H1 (cell line): ENCODE measurements around the gene RABEPK. TPM values are rescaled to one million over a fixed set of nuclear protein-coding genes. Genes with fewer than 3 reads are reported as not detected.
"Not testable (repeated sequence)": the region's sequence is repeated elsewhere in the genome, so short reads cannot be mapped to it uniquely, and the experiment has no call there.

ENCODE experiments used
- CTCF ChIA-PET: fragments of 300-600 bp; sonication (Branson Sonifier 250); formaldehyde crosslinking; loops from one replicate; lab custom pipeline; 2021; ENCODE audit not compliant: partially characterized antibody; lab: Charles Lee
- POLR2A ChIA-PET: fragments of 300-600 bp; sonication (Branson Sonifier 250); formaldehyde crosslinking; loops from one replicate; lab custom pipeline; 2021; ENCODE audit warnings: inconsistent platforms; ENCODE audit not compliant: partially characterized antibody; lab: Charles Lee
- DNase-seq, 2 experiments: peaks; one replicate each; pipeline versions ENCODE4 v3.0.0 to v3.0.0-alpha.2; 2010 to 2022; ENCODE audit warnings: low spot score in 2 of 2, low read depth in 1 of 2, mixed read lengths in 1 of 2
- FAIRE-seq: peaks from 2 replicates; lab custom pipeline; 2011; peaks lifted over from hg19 to GRCh38; lab: Jason Lieb, UNC
- H2AFZ ChIP-seq: 2 replicates; pipeline ENCODE4 v1.8.1; 2012; ENCODE audit warnings: low read length, inconsistent platforms
- H2AK5ac ChIP-seq: 2 replicates; pipeline ENCODE4 v1.6.1; 2013; ENCODE audit warnings: low read depth, low read length
- H2BK120ac ChIP-seq: replicated peaks from 2 replicates; pipeline ENCODE3; 2013; ENCODE audit warnings: low read depth, low read length, inconsistent platforms
- H2BK12ac ChIP-seq: 2 replicates; pipeline ENCODE4 v1.6.1; 2013; ENCODE audit warnings: low read depth, low read length
- H2BK15ac ChIP-seq: 2 replicates; pipeline ENCODE4 v1.6.1; 2013; ENCODE audit warnings: low read length
- H2BK20ac ChIP-seq: 2 replicates; pipeline ENCODE4 v1.6.1; 2013; ENCODE audit warnings: low read length
- H2BK5ac ChIP-seq: 2 replicates; pipeline ENCODE4 v1.6.1; 2013; ENCODE audit warnings: low read depth, low read length
- H3K14ac ChIP-seq: 2 replicates; pipeline ENCODE4 v1.6.1; 2013; ENCODE audit warnings: inconsistent platforms; ENCODE audit not compliant: insufficient read length
- H3K18ac ChIP-seq: 2 replicates; pipeline ENCODE4 v1.6.1; 2013; ENCODE audit warnings: low read length; ENCODE audit errors: extremely low read depth
- H3K23ac ChIP-seq: 2 replicates; pipeline ENCODE4 v1.6.1; 2013; ENCODE audit warnings: inconsistent platforms; ENCODE audit not compliant: insufficient read length
- H3K23me2 ChIP-seq: 2 replicates; pipeline ENCODE4 v1.6.1; 2013; ENCODE audit warnings: low read depth, low read length
- H3K27ac ChIP-seq: 2 replicates; pipeline ENCODE4 v1.6.1; 2011; ENCODE audit warnings: low read depth, low read length, inconsistent platforms
- H3K27me3 ChIP-seq, 4 experiments: replicated peaks in 1 of 4; 1 replicate in 1 of 4; 2 replicates in 3 of 4; pipeline versions ENCODE4 v1.6.1 to v1.8.1; 2011 to 2013; ENCODE audit warnings: low read length in 3 of 4, mild to moderate bottlenecking in 3 of 4, inconsistent platforms in 2 of 4, mixed read lengths in 2 of 4, moderate library complexity in 1 of 4; ENCODE audit not compliant: control insufficient read depth in 3 of 4, insufficient read depth in 3 of 4; ENCODE audit errors: extremely low read depth in 1 of 4
- H3K36me3 ChIP-seq, 4 experiments: 2 replicates each; pipeline versions ENCODE4 v1.6.1 to v1.8.1; 2011 to 2013; ENCODE audit warnings: mild to moderate bottlenecking in 4 of 4, low read length in 3 of 4, moderate library complexity in 2 of 4, control low read depth in 1 of 4, inconsistent platforms in 1 of 4; ENCODE audit not compliant: insufficient read depth in 4 of 4, control insufficient read depth in 2 of 4
- H3K4ac ChIP-seq: replicated peaks from 2 replicates; pipeline ENCODE3; 2013; ENCODE audit warnings: low read length, low read depth, mixed read lengths, inconsistent platforms; ENCODE audit not compliant: insufficient read length
- H3K4me1 ChIP-seq, 4 experiments: replicated peaks in 1 of 4; 1 replicate in 1 of 4; 2 replicates in 3 of 4; pipeline versions ENCODE4 v1.6.1 to v1.8.1; 2011 to 2013; ENCODE audit warnings: low read length in 3 of 4, inconsistent platforms in 2 of 4, mixed read lengths in 1 of 4; ENCODE audit not compliant: insufficient read depth in 4 of 4, control insufficient read depth in 3 of 4
- H3K4me2 ChIP-seq, 2 experiments: 2 replicates each; pipeline versions ENCODE4 v1.6.1 to v1.8.1; 2011 to 2013; ENCODE audit warnings: low read depth in 2 of 2, low read length in 2 of 2, control low read depth in 1 of 2, inconsistent platforms in 1 of 2, mild to moderate bottlenecking in 1 of 2; ENCODE audit not compliant: insufficient read depth in 1 of 2
- H3K4me3 ChIP-seq, 4 experiments: fragments of 200-600, 300-600 bp in 1 of 4; sonication (generic), shearing (Covaris generic), sonication (Bioruptor Twin) in 1 of 4; 2 replicates each; pipeline versions ENCODE4 v1.5.1 to v1.8.1; 2011 to 2016; ENCODE audit warnings: low read length in 4 of 4, low read depth in 3 of 4, control low read depth in 2 of 4, inconsistent platforms in 2 of 4, mild to moderate bottlenecking in 2 of 4, mixed read lengths in 1 of 4, moderate library complexity in 1 of 4; ENCODE audit not compliant: insufficient read depth in 2 of 4; ENCODE audit errors: extremely low read depth in 1 of 4
- H3K56ac ChIP-seq: replicated peaks from 2 replicates; pipeline ENCODE3; 2013; ENCODE audit warnings: low read depth, mild to moderate bottlenecking, mixed read lengths, low read length, inconsistent platforms; ENCODE audit not compliant: insufficient read length
- H3K79me1 ChIP-seq: 2 replicates; pipeline ENCODE4 v1.6.1; 2013; ENCODE audit warnings: low read depth, low read length, control low read depth
- H3K79me2 ChIP-seq, 2 experiments: 2 replicates each; pipeline versions ENCODE4 v1.6.1 to v1.8.1; 2012 to 2013; ENCODE audit warnings: low read length in 2 of 2, mild to moderate bottlenecking in 2 of 2, inconsistent platforms in 1 of 2; ENCODE audit not compliant: insufficient read depth in 2 of 2, control insufficient read depth in 1 of 2
- H3K9ac ChIP-seq, 4 experiments: replicated peaks in 1 of 4; 1 replicate in 1 of 4; 2 replicates in 3 of 4; pipeline versions ENCODE4 v1.6.1 to v1.8.1; 2011 to 2013; ENCODE audit warnings: low read depth in 3 of 4, low read length in 3 of 4, control low read depth in 2 of 4, mild to moderate bottlenecking in 2 of 4, moderate library complexity in 2 of 4, inconsistent platforms in 1 of 4; ENCODE audit errors: extremely low read depth in 1 of 4
- H3K9me3 ChIP-seq, 2 experiments: 2 replicates each; pipeline versions ENCODE4 v1.6.1 to v1.8.1; 2012 to 2013; ENCODE audit warnings: mild to moderate bottlenecking in 2 of 2, moderate library complexity in 2 of 2, control low read depth in 1 of 2, inconsistent platforms in 1 of 2, low read depth in 1 of 2, low read length in 1 of 2, mixed read lengths in 1 of 2; ENCODE audit not compliant: insufficient read depth in 2 of 2
- H4K20me1 ChIP-seq, 2 experiments: replicated peaks in 1 of 2; 2 replicates each; pipeline versions ENCODE3 to v1.8.1; 2011 to 2013; ENCODE audit warnings: inconsistent platforms in 2 of 2, low read length in 2 of 2, mild to moderate bottlenecking in 1 of 2; ENCODE audit not compliant: insufficient read depth in 2 of 2, control insufficient read depth in 1 of 2
- H4K5ac ChIP-seq: 2 replicates; pipeline ENCODE4 v1.6.1; 2013; ENCODE audit warnings: low read length, low read depth, mixed read lengths, inconsistent platforms; ENCODE audit not compliant: insufficient read length
- H4K8ac ChIP-seq: 2 replicates; pipeline ENCODE4 v1.8.0; 2013; ENCODE audit warnings: mild to moderate bottlenecking, moderate library complexity, low read length, inconsistent platforms; ENCODE audit not compliant: insufficient read depth; ENCODE audit errors: extremely low read depth
- H4K91ac ChIP-seq: replicated peaks from 2 replicates; pipeline ENCODE3; 2013; ENCODE audit warnings: low read length, mixed read lengths, inconsistent platforms; ENCODE audit not compliant: insufficient read length
- WGBS, 2 experiments: shearing (Covaris generic) in 1 of 2; methylation state at CpG; one replicate each; pipeline versions ENCODE4 v1.1.6 to v1.1.7; 2013 to 2015; ENCODE audit warnings: low lambda C conversion rate in 2 of 2, mixed read lengths in 2 of 2, inconsistent platforms in 1 of 2, low coverage in 1 of 2, missing lambda C conversion rate in 1 of 2; ENCODE audit not compliant: insufficient replicate concordance in 2 of 2, insufficient coverage in 1 of 2, insufficient read length in 1 of 2; ENCODE audit errors: extremely low coverage in 1 of 2, missing lambda C conversion rate in 1 of 2; 5-methylcytosine and 5-hydroxymethylcytosine counted together
- polyA plus RNA-seq, 7 experiments: library from polyadenylated mRNA; depleted of rRNA in 3 of 7; stranded (reverse) in 5 of 7; unstranded in 2 of 7; fragments of >200 nt in 5 of 7; fragments of 200-250 nt in 2 of 7; gene quantifications; 1 replicate in 5 of 7; 2 replicates in 1 of 7; 4 replicates in 1 of 7; pipeline versions ENCODE4 v1.2.1 to v1.2.3, GENCODE V29; 2011 to 2013; ENCODE audit warnings: missing spikeins in 2 of 7, mixed read lengths in 2 of 7
- total RNA-seq: library from RNA; stranded (reverse); fragmentation: NEBNext Ultra II Directional; extraction: Animal tissue kit (Norgen Biotek cat#: 25700); gene quantifications from 2 replicates; pipeline ENCODE4 v1.2.1, GENCODE V29; 2021

The RABEPK gene
- total and polyA plus RNA-seq, 2 of the 8 experiments (the other 6 are each of a cell fraction or from before 2014, with no cell fraction given): 26.3 to 34.3 TPM

DNA sequence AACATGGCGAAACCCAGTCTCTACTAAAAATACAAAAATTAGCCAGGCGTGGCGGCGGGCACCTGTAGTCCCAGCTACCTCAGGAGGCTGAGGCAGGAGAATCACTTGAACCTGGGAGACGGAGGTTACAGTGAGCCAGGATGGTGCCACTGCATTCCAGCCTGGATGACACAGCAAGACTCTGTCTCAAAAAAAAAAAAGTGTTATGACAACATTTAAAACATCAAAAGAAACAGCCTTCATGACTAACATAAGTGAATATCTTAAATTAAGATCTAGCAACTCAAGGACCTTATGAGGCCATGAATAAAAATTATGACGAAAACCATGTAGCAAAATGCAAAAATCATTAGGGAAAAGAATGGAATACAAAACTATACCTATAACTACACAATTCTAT, 37.5 kb upstream of the RABEPK start:
- H4K91ac ChIP-seq, H4K8ac ChIP-seq, H3K9ac ChIP-seq, H3K79me1 ChIP-seq, H4K20me1 ChIP-seq, H3K56ac ChIP-seq, H2BK5ac ChIP-seq, H3K18ac ChIP-seq, H3K23me2 ChIP-seq, H3K4ac ChIP-seq, H2BK12ac ChIP-seq, FAIRE-seq, H3K4me2 ChIP-seq, H3K79me2 ChIP-seq, H3K4me3 ChIP-seq, DNase-seq, H3K27ac ChIP-seq, H3K23ac ChIP-seq, H3K27me3 ChIP-seq, H3K36me3 ChIP-seq, POLR2A ChIA-PET, H3K4me1 ChIP-seq, H4K5ac ChIP-seq, H2BK20ac ChIP-seq, H2AK5ac ChIP-seq, H3K14ac ChIP-seq, H3K9me3 ChIP-seq, H2BK15ac ChIP-seq, H2BK120ac ChIP-seq, H2AFZ ChIP-seq: not testable (repeated sequence)
- CTCF ChIA-PET: interaction anchor here (1.3 kb wide), 1 partner anchor 389 kb away, joined by 3 read pairs; no protein-coding TSS in a partner anchor
- WGBS, 2 experiments: 95% methylated on average over 6 of the region's 6 CpGs; no CpG with 5 or more reads in 1 of the 2 experiments
